Activated CD8-positive, alpha-beta T cell treated with anti-CD3 and anti-CD28 coated beads for 36 hours (primary cell): ENCODE results near the gene ALOX15. TPM values are rescaled to one million over a fixed set of nuclear protein-coding genes. Genes with fewer than 3 reads are reported as not detected.
"Not testable (repeated sequence)": the region's sequence is repeated elsewhere in the genome, so short reads cannot be mapped to it uniquely, and the experiment has no call there.

Experiments
- ATAC-seq: fragments of 200-7000 bp; cut with Tn5 transposase; one replicate; pipeline ENCODE4 v1.10.0; 2021; ENCODE audit warnings: mild to moderate bottlenecking, moderate library complexity
- CTCF ChIA-PET: fragments of 350-600 bp; sonication (Branson Sonifier 250); formaldehyde crosslinking; loops from one replicate; lab custom pipeline; 2021; ENCODE audit warnings: antibody characterized with exemption; lab: Charles Lee
- POLR2A ChIA-PET: fragments of 350-600 bp; sonication (Branson Sonifier 250); formaldehyde crosslinking; loops from one replicate; lab custom pipeline; 2021; ENCODE audit warnings: antibody characterized with exemption; lab: Charles Lee
- DNase-seq: peaks from one replicate; pipeline ENCODE4 v3.0.0-alpha.2; 2020
- H3K27ac Mint-ChIP-seq: one replicate; pipeline ENCODE4 v1.8.0; 2021; ENCODE audit warnings: mild to moderate bottlenecking, mixed read lengths
- H3K27me3 Mint-ChIP-seq: one replicate; pipeline ENCODE4 v1.8.0; 2021; ENCODE audit warnings: mixed read lengths
- H3K36me3 Mint-ChIP-seq: one replicate; pipeline ENCODE4 v1.8.0; 2021; ENCODE audit warnings: low read depth, mixed read lengths
- H3K4me1 Mint-ChIP-seq: one replicate; pipeline ENCODE4 v1.8.0; 2021; ENCODE audit warnings: low read depth, mixed read lengths
- H3K4me3 Mint-ChIP-seq: one replicate; pipeline ENCODE4 v1.8.0; 2021; ENCODE audit warnings: mild to moderate bottlenecking, moderate library complexity, mixed read lengths
- H3K9me3 Mint-ChIP-seq: one replicate; pipeline ENCODE4 v1.8.0; 2021; ENCODE audit warnings: mixed read lengths
- intact Hi-C: fragments of 100-400 bp; cut with micrococcal nuclease; formaldehyde crosslinking; loops from one replicate; pipeline ENCODE4 v1.10.0; 2022
- total RNA-seq, 2 experiments: library from RNA; stranded (reverse); gene quantifications; one replicate each; pipeline ENCODE4 v1.2.3, GENCODE V29; 2021
- TF ChIP-seq, protein P1 (sequence below): fragments of 200-600 bp; IDR thresholded peaks from one replicate; pipeline ENCODE4 v1.8.0; 2022; ENCODE audit warnings: antibody characterized with exemption, mild to moderate bottlenecking

ALOX15 gene
- total RNA-seq, 2 experiments from 2014 or later: not detected

DNA sequence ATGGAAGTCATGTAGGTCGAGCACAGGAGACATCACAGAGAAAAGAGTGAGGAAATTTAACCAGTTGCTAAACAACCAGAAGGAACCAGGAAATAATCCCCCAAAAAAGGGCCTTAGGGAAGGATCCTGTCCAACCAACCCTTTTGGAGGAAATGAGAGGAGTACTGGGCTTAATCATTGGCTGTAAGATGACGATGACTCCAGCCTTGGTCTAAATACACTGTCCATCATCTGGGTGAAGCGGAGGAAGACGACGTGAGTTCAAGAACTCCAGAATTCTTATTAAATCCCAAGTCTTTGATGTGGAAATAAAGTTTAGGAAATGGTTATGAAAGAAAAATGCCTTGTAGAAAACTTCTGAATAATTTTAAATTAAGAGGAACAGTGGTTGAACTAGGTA, 11.5 kb upstream of the ALOX15 start:
- Mint-ChIP-seq H3K27me3 (peaks cover 2% of the 10 kb centered on the region), H3K4me1 (peaks cover 6% of the 10 kb centered on the region), H3K9me3 (no peaks in the 10 kb centered on the region), H3K36me3 (no peaks in the 10 kb centered on the region), H3K27ac (no peak overlapping the region), H3K4me3 (no peak overlapping the region)
- ATAC-seq: no peak
- intact Hi-C loops: no loop called here
- ChIA-PET POLR2A (no interaction called here), CTCF (no interaction called here)
- no peak for DNase-seq
- TF ChIP-seq, protein P1, sequence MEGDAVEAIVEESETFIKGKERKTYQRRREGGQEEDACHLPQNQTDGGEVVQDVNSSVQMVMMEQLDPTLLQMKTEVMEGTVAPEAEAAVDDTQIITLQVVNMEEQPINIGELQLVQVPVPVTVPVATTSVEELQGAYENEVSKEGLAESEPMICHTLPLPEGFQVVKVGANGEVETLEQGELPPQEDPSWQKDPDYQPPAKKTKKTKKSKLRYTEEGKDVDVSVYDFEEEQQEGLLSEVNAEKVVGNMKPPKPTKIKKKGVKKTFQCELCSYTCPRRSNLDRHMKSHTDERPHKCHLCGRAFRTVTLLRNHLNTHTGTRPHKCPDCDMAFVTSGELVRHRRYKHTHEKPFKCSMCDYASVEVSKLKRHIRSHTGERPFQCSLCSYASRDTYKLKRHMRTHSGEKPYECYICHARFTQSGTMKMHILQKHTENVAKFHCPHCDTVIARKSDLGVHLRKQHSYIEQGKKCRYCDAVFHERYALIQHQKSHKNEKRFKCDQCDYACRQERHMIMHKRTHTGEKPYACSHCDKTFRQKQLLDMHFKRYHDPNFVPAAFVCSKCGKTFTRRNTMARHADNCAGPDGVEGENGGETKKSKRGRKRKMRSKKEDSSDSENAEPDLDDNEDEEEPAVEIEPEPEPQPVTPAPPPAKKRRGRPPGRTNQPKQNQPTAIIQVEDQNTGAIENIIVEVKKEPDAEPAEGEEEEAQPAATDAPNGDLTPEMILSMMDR: no peak

DNA sequence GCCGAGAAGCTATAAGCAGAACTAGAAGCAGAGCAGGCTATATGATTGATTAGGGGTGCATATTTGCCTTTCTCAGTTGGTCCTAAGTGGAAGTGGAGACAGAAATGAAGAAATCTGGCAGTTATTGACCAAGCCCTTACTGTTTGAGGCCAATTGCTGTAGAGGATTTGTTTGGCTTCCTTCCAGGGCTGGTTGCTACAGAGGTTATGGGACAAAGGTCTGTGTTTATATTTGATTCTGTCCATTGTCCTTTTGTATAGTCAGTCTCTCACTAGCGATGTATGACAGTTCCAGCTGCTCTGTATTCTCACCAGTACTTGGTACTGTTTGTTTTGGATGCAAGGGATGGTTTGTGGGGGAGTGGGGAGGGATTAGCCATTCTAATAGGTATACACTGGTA, 7.3 kb upstream of the ALOX15 start:
- H3K27me3 Mint-ChIP-seq: peaks cover 12% of the 10 kb centered on the region
- H3K4me3 Mint-ChIP-seq: no peak overlapping the region
- ChIA-PET POLR2A (no interaction called here), CTCF (no interaction called here)
- no peak for DNase-seq
- intact Hi-C loops: no loop called here
- TF ChIP-seq, protein P1: no peak
- no peaks in the 10 kb centered on the region for H3K9me3 Mint-ChIP-seq
- no peaks in the 10 kb centered on the region for H3K4me1 Mint-ChIP-seq
- H3K36me3 Mint-ChIP-seq: no peaks in the 10 kb centered on the region
- no peak overlapping the region for H3K27ac Mint-ChIP-seq
- no peak for ATAC-seq

DNA sequence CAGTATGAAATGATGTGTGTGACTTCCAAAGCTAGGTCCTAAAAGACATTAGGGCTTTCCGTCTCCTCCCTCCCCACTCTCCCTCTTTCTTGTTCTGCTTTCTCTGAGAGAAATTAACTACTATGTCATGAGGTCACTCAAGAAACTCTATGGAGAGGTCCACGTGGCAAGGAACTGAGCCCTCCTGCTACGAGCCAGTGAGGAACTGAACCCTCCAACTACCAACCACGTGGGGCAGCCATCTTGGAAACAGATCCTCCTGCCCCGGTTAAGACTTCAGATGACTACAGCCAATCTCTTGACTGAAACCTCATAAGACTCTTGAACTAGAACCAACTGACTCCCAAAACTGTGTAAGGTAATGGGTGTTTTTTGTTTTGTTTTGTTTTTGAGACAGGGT, 4.2 kb upstream of the ALOX15 start:
- Mint-ChIP-seq H3K36me3 (no peaks in the 10 kb centered on the region), H3K4me3 (no peak overlapping the region), H3K4me1 (peaks cover 9% of the 10 kb centered on the region), H3K27ac (no peak overlapping the region), H3K9me3 (no peaks in the 10 kb centered on the region), H3K27me3 (peaks cover 40% of the 10 kb centered on the region)
- TF ChIP-seq, protein P1: no peak
- no peak for ATAC-seq
- ChIA-PET CTCF (no interaction called here), POLR2A (interaction anchor here (0.6 kb wide), 1 partner anchor 415 kb away, joined by 3 read pairs; no protein-coding TSS in a partner anchor)
- intact Hi-C loops: no loop called here
- DNase-seq: no peak

DNA sequence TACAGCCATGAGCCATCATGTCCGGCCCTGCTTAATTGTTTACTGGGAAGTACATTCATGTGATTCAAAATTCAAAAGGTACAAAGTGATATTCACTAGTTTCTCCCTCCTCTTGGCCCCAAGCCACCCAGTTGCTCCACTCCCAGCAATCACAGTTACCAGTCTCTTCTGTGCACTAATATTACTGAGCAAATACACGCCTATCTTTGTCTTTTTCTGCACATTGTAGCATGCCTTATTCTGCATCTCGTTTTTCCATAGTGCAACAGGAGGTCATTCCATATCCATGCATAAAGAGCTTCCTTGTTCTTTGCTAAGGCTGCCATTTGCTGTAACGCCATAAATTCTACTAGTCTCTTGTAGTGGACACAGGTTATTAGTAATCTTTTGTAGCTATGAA, 2.2 kb upstream of the ALOX15 start:
- no peak overlapping the region for H3K4me3 Mint-ChIP-seq
- intact Hi-C loops: no loop called here
- ChIA-PET POLR2A (no interaction called here), CTCF (interaction anchor here (1.2 to 1.4 kb wide), 2 partner anchors 18 to 77 kb away, joined by 3 to 4 read pairs; no protein-coding TSS in a partner anchor)
- no peaks in the 10 kb centered on the region for H3K36me3 Mint-ChIP-seq
- H3K9me3 Mint-ChIP-seq: no peaks in the 10 kb centered on the region
- no peak overlapping the region for H3K27ac Mint-ChIP-seq
- peaks cover 47% of the 10 kb centered on the region for H3K27me3 Mint-ChIP-seq
- peaks cover 13% of the 10 kb centered on the region for H3K4me1 Mint-ChIP-seq
- ATAC-seq (no peak), DNase-seq (no peak)
- TF ChIP-seq, protein P1: no peak

DNA sequence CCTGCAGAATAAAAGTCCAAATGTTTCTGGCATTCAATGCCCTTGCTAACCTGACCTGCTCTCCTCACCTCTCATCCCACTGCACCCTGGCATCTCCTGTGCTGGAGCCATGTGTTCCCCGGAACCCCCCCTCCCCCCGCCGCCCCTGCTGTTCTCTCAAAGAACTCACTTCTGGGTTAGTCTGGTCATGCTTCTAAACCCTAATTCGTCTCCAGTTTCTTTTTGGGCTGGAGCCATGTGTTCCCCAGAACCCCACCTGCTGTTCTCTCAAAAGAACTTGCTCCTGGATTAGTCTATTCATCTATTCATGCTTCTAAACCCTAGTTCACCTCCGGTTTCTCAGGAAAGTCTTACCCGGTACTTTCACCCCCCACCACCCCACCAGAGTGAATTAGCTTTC, 808 bp upstream of the ALOX15 start:
- ATAC-seq (no peak), DNase-seq (no peak)
- Mint-ChIP-seq H3K27me3 (peaks cover 56% of the 10 kb centered on the region), H3K9me3 (no peaks in the 10 kb centered on the region), H3K4me3 (no peak overlapping the region), H3K36me3 (no peaks in the 10 kb centered on the region), H3K4me1 (peaks cover 13% of the 10 kb centered on the region), H3K27ac (no peak overlapping the region)
- intact Hi-C loops: no loop called here
- TF ChIP-seq, protein P1: no peak
- ChIA-PET CTCF (no interaction called here), POLR2A (no interaction called here)

DNA sequence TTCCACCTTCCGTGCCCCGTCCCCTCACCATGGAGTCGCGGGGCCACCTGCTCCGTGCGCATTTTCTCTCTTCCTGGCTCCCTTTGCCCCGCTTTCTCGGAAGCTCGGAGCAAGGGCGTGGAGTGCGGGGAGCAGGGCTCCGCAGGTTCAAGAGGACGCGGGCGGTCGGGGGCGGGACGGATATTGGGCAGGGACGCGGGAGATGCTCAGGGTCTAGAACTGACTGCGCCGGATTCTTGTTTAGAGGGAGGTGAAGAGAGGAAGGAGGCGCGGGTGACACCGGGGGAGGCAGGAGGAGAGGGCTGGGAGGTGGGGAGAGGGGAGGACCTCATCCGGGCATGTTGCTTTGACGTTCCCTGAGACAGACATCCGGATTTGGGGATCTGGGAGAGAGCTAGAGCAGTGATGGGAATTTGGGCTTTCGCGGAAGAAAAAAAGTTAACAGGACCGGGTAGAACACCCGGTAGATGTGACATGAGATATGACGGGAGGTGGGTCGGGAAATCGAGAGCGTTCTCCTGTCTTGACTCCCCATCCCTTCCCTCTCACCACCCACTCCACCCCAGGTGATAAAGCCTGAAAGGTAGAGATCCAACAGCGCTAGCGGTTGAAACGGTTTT, 799 bp downstream of the ALOX15 start:
- intact Hi-C loops, POLR2A ChIA-PET, H3K36me3 Mint-ChIP-seq, H3K27ac Mint-ChIP-seq, CTCF ChIA-PET, H3K4me3 Mint-ChIP-seq, H3K9me3 Mint-ChIP-seq: not testable (repeated sequence)
- ATAC-seq (peak; percentile 72), DNase-seq (peak; percentile 48)
- H3K4me1 Mint-ChIP-seq: peaks cover 23% of the 10 kb centered on the region
- peaks cover 73% of the 10 kb centered on the region for H3K27me3 Mint-ChIP-seq

DNA sequence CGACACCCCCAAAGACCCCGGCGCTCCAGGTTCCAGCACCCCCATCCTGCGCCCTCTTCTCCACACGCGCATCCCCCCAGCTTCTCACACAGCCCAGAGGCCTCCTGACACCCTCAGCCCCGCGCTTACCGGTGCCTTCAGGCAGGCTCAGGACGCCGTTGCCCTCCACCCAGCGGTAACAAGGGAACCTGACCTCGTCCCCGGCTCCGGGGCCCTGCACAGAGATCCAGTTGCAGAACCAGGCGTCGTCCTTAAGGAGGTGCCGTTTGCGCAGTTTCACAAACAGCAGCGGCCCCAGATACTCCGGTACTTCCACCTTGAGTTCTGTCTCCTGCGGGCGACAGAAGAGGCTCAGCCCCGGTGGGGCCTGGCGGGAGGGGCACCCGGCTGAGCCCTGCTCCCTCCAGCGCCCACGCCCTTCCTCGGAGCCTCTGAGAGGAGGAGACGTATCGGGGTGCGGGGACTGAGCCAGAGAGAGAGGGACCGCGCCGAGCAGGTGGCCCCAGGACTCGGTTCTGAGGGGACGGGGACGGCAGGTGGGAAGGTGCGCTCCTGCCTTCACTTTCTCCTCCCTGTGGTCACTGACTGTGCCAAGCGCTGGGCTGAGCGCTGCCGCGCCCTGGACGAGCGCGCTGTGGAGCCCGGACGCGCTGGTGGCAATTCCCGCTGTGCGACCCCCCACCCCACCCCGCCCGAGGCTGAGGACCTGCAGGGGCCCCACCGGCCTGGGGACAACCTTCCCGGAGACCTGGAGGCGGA, 2.0 kb downstream of the ALOX15 start:
- H3K4me3 Mint-ChIP-seq: peak overlapping the region; percentile 27

More for the DNA sequence above, 2.0 kb downstream of the ALOX15 start:
- H3K9me3 Mint-ChIP-seq, H3K27ac Mint-ChIP-seq, CTCF ChIA-PET, POLR2A ChIA-PET, H3K36me3 Mint-ChIP-seq, intact Hi-C loops: not testable (repeated sequence)
- ATAC-seq (peak; percentile 63), DNase-seq (peak; percentile 47)
- H3K27me3 Mint-ChIP-seq: peaks cover 73% of the 10 kb centered on the region
- peaks cover 23% of the 10 kb centered on the region for H3K4me1 Mint-ChIP-seq
